WTC11 (cell line): ENCODE data around the gene H2BW1. TPM values are rescaled to one million over a fixed set of nuclear protein-coding genes. Genes with fewer than 3 reads are reported as not detected.
"Not testable (repeated sequence)": the region's sequence is repeated elsewhere in the genome, so short reads cannot be mapped to it uniquely, and the experiment has no call there.

ENCODE experiments used
- ATAC-seq: fragments of 200-7000 bp; cut with Tn5 transposase; 2 replicates; pipeline ENCODE4 v1.10.0; 2021; ENCODE audit warnings: mild to moderate bottlenecking, moderate library complexity
- CTCF ChIA-PET: fragments of 300-600 bp; sonication (Branson Sonifier 250); formaldehyde crosslinking; loops from one replicate; lab custom pipeline; 2021; ENCODE audit warnings: antibody characterized with exemption; lab: Charles Lee
- POLR2A ChIA-PET: fragments of 350-600 bp; sonication (Branson Sonifier 250); formaldehyde crosslinking; loops from one replicate; lab custom pipeline; 2021; ENCODE audit warnings: antibody characterized with exemption; lab: Charles Lee
- DNase-seq: peaks from one replicate; pipeline ENCODE4 v3.0.0; 2021; ENCODE audit warnings: low spot score
- H3K27ac Mint-ChIP-seq: 2 replicates; pipeline ENCODE4 v1.8.0; 2021; ENCODE audit warnings: mixed read lengths
- H3K27me3 Mint-ChIP-seq: 2 replicates; pipeline ENCODE4 v1.8.0; 2021; ENCODE audit warnings: low read depth, mild to moderate bottlenecking, moderate library complexity, mixed read lengths
- H3K36me3 Mint-ChIP-seq: 2 replicates; pipeline ENCODE4 v1.8.0; 2021; ENCODE audit warnings: mixed read lengths
- H3K4me1 Mint-ChIP-seq: 2 replicates; pipeline ENCODE4 v1.8.0; 2022; ENCODE audit warnings: mixed read lengths
- H3K4me3 Mint-ChIP-seq: 2 replicates; pipeline ENCODE4 v1.8.0; 2021; ENCODE audit warnings: mild to moderate bottlenecking, moderate library complexity, mixed read lengths
- H3K9me3 Mint-ChIP-seq: 2 replicates; pipeline ENCODE4 v1.8.0; 2021; ENCODE audit warnings: mixed read lengths
- CBFB ChIP-seq: sonication (generic); formaldehyde crosslinking; IDR thresholded peaks from 2 replicates; pipeline ENCODE4 v1.8.1; 2022; ENCODE audit warnings: mild to moderate bottlenecking, low read depth, missing genetic modification reagents
- CDX4 ChIP-seq: fragments of 250-450 bp; sonication (Bioruptor Pico); IDR thresholded peaks from 2 replicates; pipeline ENCODE4 v1.9.0; 2021; ENCODE audit warnings: moderate library complexity, mild to moderate bottlenecking, inconsistent platforms, borderline replicate concordance
- CREB1 ChIP-seq: sonication (generic); formaldehyde crosslinking; IDR thresholded peaks from 2 replicates; pipeline ENCODE4 v1.8.0; 2023; ENCODE audit warnings: mild to moderate bottlenecking, missing genetic modification reagents
- CTCF ChIP-seq: fragments of 200-600 bp; IDR thresholded peaks from 2 replicates; pipeline ENCODE4 v1.8.0; 2022; ENCODE audit warnings: antibody characterized with exemption
- FOXJ3 ChIP-seq: sonication (generic); formaldehyde crosslinking; IDR thresholded peaks from 2 replicates; pipeline ENCODE4 v1.9.0; 2021; ENCODE audit warnings: missing genetic modification reagents, mild to moderate bottlenecking, borderline replicate concordance
- HMGA2 ChIP-seq: fragments of 250-450 bp; sonication (Bioruptor Pico); IDR thresholded peaks from 2 replicates; pipeline ENCODE4 v1.4.0; 2021; ENCODE audit warnings: mild to moderate bottlenecking, moderate library complexity
- PREB ChIP-seq: sonication (generic); formaldehyde crosslinking; IDR thresholded peaks from 2 replicates; pipeline ENCODE4 v1.8.1; 2022; ENCODE audit warnings: mild to moderate bottlenecking, missing genetic modification reagents, moderate library complexity, borderline replicate concordance
- RELA ChIP-seq: sonication (generic); formaldehyde crosslinking; IDR thresholded peaks from 2 replicates; pipeline ENCODE4 v1.8.1; 2022; ENCODE audit warnings: missing genetic modification reagents, mild to moderate bottlenecking, borderline replicate concordance
- RORB ChIP-seq: fragments of 250-450 bp; sonication (Bioruptor Pico); IDR thresholded peaks from 2 replicates; pipeline ENCODE4 v1.9.0; 2021; ENCODE audit warnings: mild to moderate bottlenecking
- SMAD3 ChIP-seq: sonication (generic); formaldehyde crosslinking; IDR thresholded peaks from 2 replicates; pipeline ENCODE4 v1.8.0; 2022; ENCODE audit warnings: missing genetic modification reagents, mild to moderate bottlenecking, borderline replicate concordance
- TP53 ChIP-seq: sonication (generic); formaldehyde crosslinking; IDR thresholded peaks from 2 replicates; pipeline ENCODE4 v1.8.1; 2023; ENCODE audit warnings: mild to moderate bottlenecking, missing genetic modification reagents
- ZBTB21 ChIP-seq: sonication (generic); formaldehyde crosslinking; IDR thresholded peaks from 2 replicates; pipeline ENCODE4 v1.8.1; 2023; ENCODE audit warnings: mild to moderate bottlenecking, missing genetic modification reagents, borderline replicate concordance
- ZBTB43 ChIP-seq: sonication (generic); formaldehyde crosslinking; IDR thresholded peaks from 2 replicates; pipeline ENCODE4 v1.8.1; 2023; ENCODE audit warnings: mild to moderate bottlenecking, missing genetic modification reagents
- ZMAT4 ChIP-seq: fragments of 250-450 bp; sonication (Bioruptor Pico); IDR thresholded peaks from 2 replicates; pipeline ENCODE4 v1.9.0; 2021; ENCODE audit warnings: mild to moderate bottlenecking
- ZNF121 ChIP-seq: sonication (generic); formaldehyde crosslinking; IDR thresholded peaks from 2 replicates; pipeline ENCODE4 v1.8.0; 2023; ENCODE audit warnings: missing genetic modification reagents
- ZNF232 ChIP-seq: sonication (generic); formaldehyde crosslinking; IDR thresholded peaks from 2 replicates; pipeline ENCODE4 v1.8.0; 2022; ENCODE audit warnings: mild to moderate bottlenecking, missing genetic modification reagents
- total RNA-seq: library from RNA; stranded (reverse); gene quantifications from 3 replicates; pipeline ENCODE4 v1.2.3, GENCODE V29; 2021
- TF ChIP-seq, protein P1 (sequence below): fragments of 250-450 bp; sonication (Bioruptor Pico); conservative IDR thresholded peaks from 2 replicates; pipeline ENCODE4 v1.9.0; 2021; ENCODE audit warnings: mild to moderate bottlenecking
- TF ChIP-seq, protein P2 (sequence below): sonication (generic); formaldehyde crosslinking; IDR thresholded peaks from 2 replicates; pipeline ENCODE4 v1.8.0; 2023; ENCODE audit warnings: missing genetic modification reagents
- TF ChIP-seq, protein P3 (sequence below): sonication (generic); formaldehyde crosslinking; IDR thresholded peaks from 2 replicates; pipeline ENCODE4 v1.8.0; 2023; ENCODE audit warnings: mild to moderate bottlenecking, missing genetic modification reagents

Gene H2BW1
- total RNA-seq, 1 experiment from 2014 or later = not detected

GRCh38 chrX:104039689-104040505 lies 26.4 kb upstream of the H2BW1 start, which contains the start of gene H2BW2 (continued):
- no peak for TF ChIP-seq CREB1 (CRISPR knock-in tag)
- TF ChIP-seq, all 79 proteins: peak for 0

DNA sequence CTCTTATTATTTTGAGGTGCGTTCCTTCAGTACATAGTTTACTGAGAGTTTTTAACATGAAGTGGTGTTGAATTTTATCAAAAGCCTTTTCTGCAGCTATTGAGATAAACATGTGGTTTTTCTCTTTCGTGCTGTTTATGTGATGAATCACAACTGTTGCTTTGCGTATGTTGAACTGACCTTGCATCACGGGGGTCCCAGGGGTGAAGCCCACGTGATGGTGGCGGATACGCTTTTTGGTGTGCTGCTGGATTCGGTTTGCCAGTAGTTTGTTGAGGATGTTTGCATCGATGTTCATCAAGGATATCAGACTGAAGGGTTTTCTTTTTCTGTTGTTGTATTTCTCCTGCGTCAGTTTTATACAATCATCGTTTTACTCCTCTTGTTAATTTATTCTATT lies 4.6 kb upstream of the H2BW1 start:
- ATAC-seq (no peak), DNase-seq (no peak)
- Mint-ChIP-seq H3K36me3 (no peaks in the 10 kb centered on the region), H3K27me3 (no peaks in the 10 kb centered on the region; the same call in 1 of the 2 replicates), H3K27ac (no peak overlapping the region), H3K4me1 (no peaks in the 10 kb centered on the region), H3K9me3 (no peaks in the 10 kb centered on the region), H3K4me3 (no peak overlapping the region)
- ChIA-PET POLR2A (no interaction called here), CTCF (no interaction called here)
- TF ChIP-seq PREB (CRISPR knock-in tag) (no peak), RELA (CRISPR knock-in tag) (no peak), ZBTB21 (no peak), SMAD3 (CRISPR knock-in tag) (no peak), FOXJ3 (CRISPR knock-in tag) (no peak), TP53 (no peak), RORB (CRISPR knock-in tag) (no peak), ZBTB43 (CRISPR knock-in tag) (no peak), CDX4 (CRISPR knock-in tag) (no peak), HMGA2 (CRISPR knock-in tag) (no peak), ZNF121 (CRISPR knock-in tag) (no peak)
- TF ChIP-seq, protein P1, sequence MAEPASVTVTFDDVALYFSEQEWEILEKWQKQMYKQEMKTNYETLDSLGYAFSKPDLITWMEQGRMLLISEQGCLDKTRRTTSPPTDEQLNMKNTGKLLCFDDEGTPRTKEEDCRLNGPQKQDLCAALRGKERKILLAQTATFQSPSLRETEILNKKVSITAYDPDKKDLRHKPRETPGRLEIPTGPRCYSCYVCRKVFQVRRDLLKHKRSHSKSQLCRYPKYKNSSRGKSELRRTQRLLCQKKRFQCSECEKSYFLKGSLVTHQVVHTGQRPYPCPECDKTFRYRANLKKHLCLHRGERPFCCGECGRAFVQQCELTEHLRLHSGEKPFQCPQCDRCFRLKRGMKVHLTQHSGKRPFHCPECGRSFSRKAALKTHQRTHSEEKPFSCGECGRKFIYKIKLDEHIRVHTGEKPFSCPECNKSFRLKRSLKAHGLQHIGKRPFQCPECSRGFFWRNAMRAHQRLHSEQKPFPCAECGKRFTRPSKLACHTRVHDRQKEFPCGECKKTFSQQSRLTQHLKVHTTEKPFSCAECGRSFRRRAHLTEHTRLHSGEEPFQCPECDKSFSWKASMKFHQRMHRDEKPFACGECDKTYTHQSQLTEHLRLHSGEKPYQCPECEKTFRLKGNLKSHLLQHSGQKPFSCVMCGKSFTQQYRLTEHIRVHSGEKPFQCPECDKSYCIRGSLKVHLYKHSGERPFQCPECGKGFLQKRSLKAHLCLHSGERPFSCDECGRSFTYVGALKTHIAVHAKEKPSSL (CRISPR knock-in tag) = no peak

DNA sequence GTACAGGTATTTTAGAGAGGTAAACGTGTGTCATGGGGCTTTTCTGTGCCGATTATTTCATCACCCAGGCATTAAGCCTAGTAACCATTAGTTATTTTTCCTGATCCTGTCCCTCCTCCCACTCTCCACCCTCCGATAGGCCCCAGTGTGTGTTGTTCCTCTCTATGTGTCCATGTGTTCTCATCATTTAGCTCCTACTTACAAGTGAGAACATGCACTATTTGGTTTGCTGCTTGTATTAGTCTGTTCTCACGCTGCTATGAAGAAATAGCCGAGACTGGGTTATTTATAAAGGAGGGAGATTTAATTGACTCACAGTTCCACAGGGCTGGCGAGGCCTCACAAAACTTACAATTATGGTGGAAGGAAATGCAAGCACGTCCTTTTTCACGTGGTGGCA lies 2.1 kb upstream of the H2BW1 start:
- POLR2A ChIA-PET, H3K27me3 Mint-ChIP-seq, H3K4me3 Mint-ChIP-seq, H3K27ac Mint-ChIP-seq, H3K4me1 Mint-ChIP-seq, ATAC-seq, H3K9me3 Mint-ChIP-seq, CTCF ChIA-PET, DNase-seq, H3K36me3 Mint-ChIP-seq: not testable (repeated sequence)

DNA sequence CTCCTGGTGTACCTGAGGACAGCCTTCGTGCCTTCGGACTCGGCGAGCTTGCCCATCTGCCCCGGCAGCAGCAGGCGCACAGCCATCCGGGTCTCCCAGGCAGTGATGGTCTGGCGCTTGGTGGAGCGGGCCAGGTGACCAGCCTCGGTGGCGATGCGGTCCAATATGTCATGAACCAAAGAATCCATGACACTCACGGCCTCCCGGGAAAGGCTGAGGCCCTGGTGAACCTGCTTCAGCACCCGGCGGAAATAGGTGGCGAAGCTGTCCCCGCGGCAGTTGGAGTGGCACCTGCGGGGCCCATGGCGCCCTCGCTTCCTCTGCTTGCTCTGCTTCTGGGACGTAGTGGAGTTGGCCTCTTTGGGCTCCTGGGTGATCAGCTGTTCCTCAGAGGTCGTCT lies 350 bp downstream of the H2BW1 start:
- Mint-ChIP-seq H3K36me3 (no peaks in the 10 kb centered on the region), H3K27ac (no peak overlapping the region), H3K9me3 (no peaks in the 10 kb centered on the region), H3K4me3 (no peak overlapping the region), H3K4me1 (no peaks in the 10 kb centered on the region), H3K27me3 (no peaks in the 10 kb centered on the region)
- CTCF ChIA-PET = no interaction called here
- POLR2A ChIA-PET = no interaction called here
- no peak for ATAC-seq
- no peak for DNase-seq
- no peak for TF ChIP-seq CTCF
- TF ChIP-seq ZNF121 (CRISPR knock-in tag) = no peak
- no peak for TF ChIP-seq CBFB
- TF ChIP-seq ZNF232 (CRISPR knock-in tag) = no peak
- TF ChIP-seq, protein P2, sequence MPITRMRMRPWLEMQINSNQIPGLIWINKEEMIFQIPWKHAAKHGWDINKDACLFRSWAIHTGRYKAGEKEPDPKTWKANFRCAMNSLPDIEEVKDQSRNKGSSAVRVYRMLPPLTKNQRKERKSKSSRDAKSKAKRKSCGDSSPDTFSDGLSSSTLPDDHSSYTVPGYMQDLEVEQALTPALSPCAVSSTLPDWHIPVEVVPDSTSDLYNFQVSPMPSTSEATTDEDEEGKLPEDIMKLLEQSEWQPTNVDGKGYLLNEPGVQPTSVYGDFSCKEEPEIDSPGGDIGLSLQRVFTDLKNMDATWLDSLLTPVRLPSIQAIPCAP (CRISPR knock-in tag) = no peak
- TF ChIP-seq, protein P3, sequence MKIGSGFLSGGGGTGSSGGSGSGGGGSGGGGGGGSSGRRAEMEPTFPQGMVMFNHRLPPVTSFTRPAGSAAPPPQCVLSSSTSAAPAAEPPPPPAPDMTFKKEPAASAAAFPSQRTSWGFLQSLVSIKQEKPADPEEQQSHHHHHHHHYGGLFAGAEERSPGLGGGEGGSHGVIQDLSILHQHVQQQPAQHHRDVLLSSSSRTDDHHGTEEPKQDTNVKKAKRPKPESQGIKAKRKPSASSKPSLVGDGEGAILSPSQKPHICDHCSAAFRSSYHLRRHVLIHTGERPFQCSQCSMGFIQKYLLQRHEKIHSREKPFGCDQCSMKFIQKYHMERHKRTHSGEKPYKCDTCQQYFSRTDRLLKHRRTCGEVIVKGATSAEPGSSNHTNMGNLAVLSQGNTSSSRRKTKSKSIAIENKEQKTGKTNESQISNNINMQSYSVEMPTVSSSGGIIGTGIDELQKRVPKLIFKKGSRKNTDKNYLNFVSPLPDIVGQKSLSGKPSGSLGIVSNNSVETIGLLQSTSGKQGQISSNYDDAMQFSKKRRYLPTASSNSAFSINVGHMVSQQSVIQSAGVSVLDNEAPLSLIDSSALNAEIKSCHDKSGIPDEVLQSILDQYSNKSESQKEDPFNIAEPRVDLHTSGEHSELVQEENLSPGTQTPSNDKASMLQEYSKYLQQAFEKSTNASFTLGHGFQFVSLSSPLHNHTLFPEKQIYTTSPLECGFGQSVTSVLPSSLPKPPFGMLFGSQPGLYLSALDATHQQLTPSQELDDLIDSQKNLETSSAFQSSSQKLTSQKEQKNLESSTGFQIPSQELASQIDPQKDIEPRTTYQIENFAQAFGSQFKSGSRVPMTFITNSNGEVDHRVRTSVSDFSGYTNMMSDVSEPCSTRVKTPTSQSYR (CRISPR knock-in tag) = no peak
- TF ChIP-seq ZMAT4 (CRISPR knock-in tag) = no peak
